LNCaP clone FGC (cell line): ENCODE data around the gene WDR45B.

Experiments used
- DNase-seq: peaks from one replicate; pipeline ENCODE4 v3.0.0-alpha.2; 2011; ENCODE audit warnings: low read depth
- H3K4me3 ChIP-seq: 2 replicates; pipeline ENCODE4 v1.5.1; 2011; ENCODE audit warnings: mild to moderate bottlenecking, low read depth, low read length, control low read depth
- TF ChIP-seq, protein P1 (sequence below): IDR thresholded peaks from 2 replicates; pipeline ENCODE4 v1.5.1; 2012; ENCODE audit warnings: mild to moderate bottlenecking; ENCODE audit not compliant: control insufficient read depth, insufficient read depth; ENCODE audit errors: extremely low read depth

WDR45B gene

GRCh38 chr17:82666931-82667667 lies 18.9 kb upstream of the WDR45B start:
- TF ChIP-seq, protein P1, sequence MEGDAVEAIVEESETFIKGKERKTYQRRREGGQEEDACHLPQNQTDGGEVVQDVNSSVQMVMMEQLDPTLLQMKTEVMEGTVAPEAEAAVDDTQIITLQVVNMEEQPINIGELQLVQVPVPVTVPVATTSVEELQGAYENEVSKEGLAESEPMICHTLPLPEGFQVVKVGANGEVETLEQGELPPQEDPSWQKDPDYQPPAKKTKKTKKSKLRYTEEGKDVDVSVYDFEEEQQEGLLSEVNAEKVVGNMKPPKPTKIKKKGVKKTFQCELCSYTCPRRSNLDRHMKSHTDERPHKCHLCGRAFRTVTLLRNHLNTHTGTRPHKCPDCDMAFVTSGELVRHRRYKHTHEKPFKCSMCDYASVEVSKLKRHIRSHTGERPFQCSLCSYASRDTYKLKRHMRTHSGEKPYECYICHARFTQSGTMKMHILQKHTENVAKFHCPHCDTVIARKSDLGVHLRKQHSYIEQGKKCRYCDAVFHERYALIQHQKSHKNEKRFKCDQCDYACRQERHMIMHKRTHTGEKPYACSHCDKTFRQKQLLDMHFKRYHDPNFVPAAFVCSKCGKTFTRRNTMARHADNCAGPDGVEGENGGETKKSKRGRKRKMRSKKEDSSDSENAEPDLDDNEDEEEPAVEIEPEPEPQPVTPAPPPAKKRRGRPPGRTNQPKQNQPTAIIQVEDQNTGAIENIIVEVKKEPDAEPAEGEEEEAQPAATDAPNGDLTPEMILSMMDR: no peak
- DNase-seq: no peak
- no peak overlapping the region for H3K4me3 ChIP-seq

DNA sequence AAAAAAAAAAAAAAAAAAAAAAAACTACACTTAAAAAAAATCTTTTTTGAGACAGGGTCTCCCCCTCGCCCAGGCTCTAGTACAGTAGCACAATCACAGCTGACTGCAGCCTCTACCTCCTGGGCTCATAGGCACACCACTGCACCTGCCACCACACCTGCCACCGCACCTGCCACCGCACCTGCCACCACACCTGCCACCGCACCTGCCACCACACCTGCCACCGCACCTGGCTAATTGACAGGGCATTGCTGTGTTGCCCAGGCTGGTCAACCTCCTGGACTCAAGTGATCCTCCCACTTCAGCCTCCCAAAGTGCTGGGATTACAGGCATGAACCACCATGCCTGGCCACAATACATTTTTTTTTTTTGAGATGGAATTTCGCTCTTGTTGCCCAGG lies 17.6 kb upstream of the WDR45B start:
- TF ChIP-seq, protein P1: no peak
- no peak for DNase-seq
- no peak overlapping the region for H3K4me3 ChIP-seq

- H3K4me3 ChIP-seq: no peak overlapping the region
- no peak for DNase-seq
- TF ChIP-seq, protein P1: no peak
Measured at GRCh38 chr17:82665217-82665616, 17.0 kb upstream of the WDR45B start.

GRCh38 chr17:82664701-82665182 lies 16.5 kb upstream of the WDR45B start:
- TF ChIP-seq, protein P1: no peak
- DNase-seq: no peak

GRCh38 chr17:82664276-82664575 lies 16.0 kb upstream of the WDR45B start:
- H3K4me3 ChIP-seq: no peak overlapping the region
- no peak for DNase-seq
- TF ChIP-seq, protein P1: no peak

More at GRCh38 chr17:82664701-82665182, 16.5 kb upstream of the WDR45B start:
- no peak overlapping the region for H3K4me3 ChIP-seq

GRCh38 chr17:82663381-82664275 lies 15.4 kb upstream of the WDR45B start:
- no peak for DNase-seq
- TF ChIP-seq, protein P1: no peak
- no peak overlapping the region for H3K4me3 ChIP-seq
